ENCODE measurements around the gene SLX4IP.

GRCh38 chr20:10565922-10566897 lies 131.1 kb downstream of the SLX4IP start:
- no peak for TF ChIP-seq CTCF (IDR thresholded peaks at IDR 0.05; ENCODE audit: insufficient read depth, low read depth, low read length)
- no peak for TF ChIP-seq EZH2 (IDR thresholded peaks at IDR 0.05; ENCODE audit: insufficient read depth, low read length)

Measured in astrocyte (in vitro differentiated cells and primary cell).